Endothelial cell of umbilical vein (primary cell): Measurements from ENCODE around the gene CPEB2. TPM values are rescaled to one million over a fixed set of nuclear protein-coding genes. Genes with fewer than 3 reads are reported as not detected.

Experiments used
- BruUV-seq: library from RNA; stranded (reverse); fragments of 400-500 nt; replicated peaks from 2 replicates; lab custom pipeline; 2021; lab: Mats Ljungman, UMichigan
- CTCF ChIA-PET: fragments of 300-600, 350-600 bp; sonication (Branson Sonifier 250); formaldehyde crosslinking; loops from one replicate; lab custom pipeline; 2021; ENCODE audit warnings: antibody characterized with exemption, inconsistent platforms; lab: Charles Lee
- POLR2A ChIA-PET: fragments of 300-600, 350-600 bp; sonication (Branson Sonifier 250); formaldehyde crosslinking; loops from one replicate; lab custom pipeline; 2021; ENCODE audit warnings: antibody characterized with exemption, inconsistent platforms; lab: Charles Lee
- DNase-seq: peaks from one replicate; pipeline ENCODE4 v3.0.0-alpha.2; 2011; ENCODE audit warnings: low read depth, low spot score
- FAIRE-seq: peaks from 2 replicates; lab custom pipeline; 2011; peaks lifted over from hg19 to GRCh38; lab: Jason Lieb, UNC
- H2AFZ ChIP-seq: 2 replicates; pipeline ENCODE4 v1.6.0; 2012; ENCODE audit warnings: low read depth, low read length, control low read depth, inconsistent platforms
- H3K27ac ChIP-seq: 2 replicates; pipeline ENCODE4 v1.5.1; 2011; ENCODE audit warnings: low read depth, mild to moderate bottlenecking, control low read depth, low read length, moderate library complexity; ENCODE audit not compliant: insufficient read depth
- H3K27me3 ChIP-seq, 2 experiments: 2 replicates each; pipeline versions ENCODE4 v1.6.0 to v1.6.1; 2011; ENCODE audit warnings: low read length in 2 of 2, mixed read lengths in 1 of 2; ENCODE audit not compliant: control insufficient read depth in 2 of 2, insufficient read depth in 2 of 2
- H3K36me3 ChIP-seq, 2 experiments: 2 replicates in 1 of 2; 3 replicates in 1 of 2; pipeline ENCODE4 v1.5.1; 2011; ENCODE audit warnings: low read length in 2 of 2, mild to moderate bottlenecking in 1 of 2, moderate library complexity in 1 of 2; ENCODE audit not compliant: control insufficient read depth in 2 of 2, insufficient read depth in 2 of 2; ENCODE audit errors: extremely low read depth in 1 of 2
- H3K4me1 ChIP-seq: 3 replicates; pipeline ENCODE4 v1.5.1; 2011; ENCODE audit warnings: mild to moderate bottlenecking, low read length; ENCODE audit not compliant: control insufficient read depth, insufficient read depth; ENCODE audit errors: extremely low read depth
- H3K4me2 ChIP-seq: 2 replicates; pipeline ENCODE4 v1.6.1; 2011; ENCODE audit warnings: low read length, control low read depth, mixed read lengths; ENCODE audit not compliant: insufficient read depth
- H3K4me3 ChIP-seq, 3 experiments: fragments of 200-600 bp in 1 of 3; sonication (generic), shearing (Covaris generic) in 1 of 3; replicated peaks in 1 of 3; 2 replicates each; pipeline ENCODE4 v1.5.1; 2011 to 2016; ENCODE audit warnings: control low read depth in 3 of 3, low read length in 3 of 3, mild to moderate bottlenecking in 2 of 3, inconsistent platforms in 1 of 3, low read depth in 1 of 3, moderate library complexity in 1 of 3; ENCODE audit not compliant: insufficient read depth in 1 of 3
- H3K79me2 ChIP-seq: 2 replicates; pipeline ENCODE4 v1.6.0; 2012; ENCODE audit warnings: low read length, inconsistent platforms; ENCODE audit not compliant: control insufficient read depth, insufficient read depth
- H3K9ac ChIP-seq: replicated peaks from 2 replicates; pipeline ENCODE3; 2011; ENCODE audit warnings: low read length, control low read depth; ENCODE audit not compliant: insufficient read depth; ENCODE audit errors: extremely low read depth
- H3K9me1 ChIP-seq: replicated peaks from 3 replicates; pipeline ENCODE4 v1.6.0; 2011; ENCODE audit warnings: mild to moderate bottlenecking, low read length; ENCODE audit not compliant: control insufficient read depth, insufficient read depth; ENCODE audit errors: extremely low read depth
- H3K9me3 ChIP-seq: replicated peaks from 2 replicates; pipeline ENCODE4 v1.5.1; 2012; ENCODE audit warnings: low read length, inconsistent platforms; ENCODE audit not compliant: control insufficient read depth, insufficient read depth
- H4K20me1 ChIP-seq: replicated peaks from 2 replicates; pipeline ENCODE3; 2011; ENCODE audit warnings: mild to moderate bottlenecking, low read length; ENCODE audit not compliant: control insufficient read depth, insufficient read depth; ENCODE audit errors: extremely low read depth
- CTCF ChIP-seq, 2 donors: IDR thresholded peaks; 1 replicate in 1 of 2; 2 replicates in 1 of 2; pipeline ENCODE4 v1.5.1; 2011; ENCODE audit warnings: low read length in 2 of 2, mild to moderate bottlenecking in 2 of 2, moderate library complexity in 2 of 2, control low read depth in 1 of 2, inconsistent platforms in 1 of 2, low read depth in 1 of 2; ENCODE audit not compliant: insufficient read depth in 1 of 2; ENCODE audit errors: extremely low read depth in 1 of 2
- EZH2 ChIP-seq: IDR thresholded peaks from 2 replicates; pipeline ENCODE4 v1.6.1; 2012; ENCODE audit warnings: borderline replicate concordance, low read depth, mild to moderate bottlenecking, moderate library complexity, low read length, inconsistent platforms; ENCODE audit not compliant: severe bottlenecking
- FOS ChIP-seq: IDR thresholded peaks from 2 replicates; pipeline ENCODE4 v1.6.1; 2011; ENCODE audit warnings: mild to moderate bottlenecking, low read length, moderate library complexity, borderline replicate concordance; ENCODE audit not compliant: insufficient read depth
- GATA2 ChIP-seq: IDR thresholded peaks from 2 replicates; pipeline ENCODE4 v1.7.0; 2011; ENCODE audit warnings: low read depth, mild to moderate bottlenecking, moderate library complexity, mixed read lengths, low read length; ENCODE audit not compliant: insufficient read length, insufficient read depth
- JUN ChIP-seq: IDR thresholded peaks from 2 replicates; pipeline ENCODE4 v1.6.1; 2011; ENCODE audit warnings: borderline replicate concordance, low read depth; ENCODE audit not compliant: insufficient read length, insufficient read depth
- MAX ChIP-seq: IDR thresholded peaks from 2 replicates; pipeline ENCODE4 v1.6.1; 2011; ENCODE audit not compliant: insufficient read depth, insufficient read length
- MYC ChIP-seq: IDR thresholded peaks from one replicate; pipeline ENCODE4 v1.6.1; 2011; ENCODE audit warnings: mild to moderate bottlenecking, low read depth, low read length
- POLR2A ChIP-seq: IDR thresholded peaks from 2 replicates; pipeline ENCODE4 v1.6.1; 2012; ENCODE audit warnings: low read depth, mild to moderate bottlenecking, control low read depth, low read length
- POLR2AphosphoS5 ChIP-seq: IDR thresholded peaks from 2 replicates; pipeline ENCODE4 v1.6.1; 2012; ENCODE audit warnings: low read depth, mild to moderate bottlenecking, control low read depth, low read length, moderate library complexity; ENCODE audit not compliant: insufficient read depth
- dilution Hi-C: fragments of 300-500 bp; cut with MboI; formaldehyde crosslinking; loops from one replicate; pipeline ENCODE4 v1.15.0; 2019; ENCODE audit warnings: low sequenced_read_pairs; ENCODE audit not compliant: extremely low pct_ligation_motif_present
- intact Hi-C: fragments of 100-400 bp; cut with micrococcal nuclease; formaldehyde crosslinking; loops from one replicate; pipeline ENCODE4 v1.10.0; 2022
- polyA plus RNA-seq, 4 experiments: library from polyadenylated mRNA; depleted of rRNA in 3 of 4; stranded (reverse) in 3 of 4; unstranded in 1 of 4; fragments of >200 nt; gene quantifications; 2 replicates each; pipeline versions ENCODE4 v1.2.1 to v1.2.3, GENCODE V29; 2011 to 2012; ENCODE audit warnings: missing spikeins in 1 of 4
- total RNA-seq: library from RNA; stranded (reverse); gene quantifications from 2 replicates; pipeline ENCODE4 v1.2.3, GENCODE V29; 2021

CPEB2 gene
- total and polyA plus RNA-seq, 2 donors (not counting 3 experiments of a cell fraction or from before 2014, with no cell fraction given): 2.8 to 11.7 TPM

- intact Hi-C loops (no loop called here), dilution Hi-C loops (no loop called here)
- no peaks in the 10 kb centered on the region for H3K36me3 ChIP-seq
- no peaks in the 10 kb centered on the region for H3K4me1 ChIP-seq
- ChIA-PET CTCF (interaction anchor here (1.1 kb wide), 1 partner anchor 58 kb away, joined by 4 read pairs; no protein-coding TSS in a partner anchor), POLR2A (no interaction called here)
- no TSS peak for BruUV-seq
- FAIRE-seq (no peak), DNase-seq (peak; percentile 4)
- H4K20me1 ChIP-seq: no peaks in the 10 kb centered on the region
- no peak overlapping the region for H3K27ac ChIP-seq
- no peak overlapping the region for H3K9ac ChIP-seq
- H3K4me3 ChIP-seq: no peak overlapping the region
- no peaks in the 10 kb centered on the region for H3K79me2 ChIP-seq
- TF ChIP-seq POLR2A (no peak), POLR2AphosphoS5 (no peak), EZH2 (no peak), GATA2 (no peak), MYC (no peak), JUN (no peak), MAX (no peak), CTCF (IDR thresholded peaks at IDR 0.05; ENCODE audit: extremely low read depth in 1 of 2, insufficient read depth in 1 of 2, low read depth in 1 of 2, low read length in 2 of 2) (no peak), FOS (no peak)
- H2AFZ ChIP-seq: no peak overlapping the region
- no peak overlapping the region for H3K4me2 ChIP-seq
- H3K27me3 ChIP-seq: no peaks in the 10 kb centered on the region
- H3K9me1 ChIP-seq: no peaks in the 10 kb centered on the region
- no peaks in the 10 kb centered on the region for H3K9me3 ChIP-seq
These were observed 102.5 kb downstream of the CPEB2 start for GRCh38 chr4:15104825-15105224.
